ENCODE data around the gene TEX13D.

GRCh38 chrX:124378643-124379042, 46.2 kb downstream of the TEX13D start:
- no peak for TF ChIP-seq BHLHE40 (IDR thresholded peaks at IDR 0.05; ENCODE audit: borderline replicate concordance)
- no peak for TF ChIP-seq TARDBP (IDR thresholded peaks at IDR 0.05)
- no peak for TF ChIP-seq L3MBTL2 (conservative IDR thresholded peaks at IDR 0.05)
- no peak for TF ChIP-seq CTBP1 (IDR thresholded peaks at IDR 0.05; ENCODE audit: borderline replicate concordance)
- TF ChIP-seq PKNOX1 (IDR thresholded peaks at IDR 0.05) = no peak
- TF ChIP-seq LEF1 (IDR thresholded peaks at IDR 0.05; ENCODE audit: borderline replicate concordance) = no peak
- TF ChIP-seq ELF4 (IDR thresholded peaks at IDR 0.05) = no peak
- TF ChIP-seq SUZ12 (IDR thresholded peaks at IDR 0.05) = no peak
- no peak for TF ChIP-seq ZNF384 (IDR thresholded peaks at IDR 0.05)
- TF ChIP-seq HDGF (IDR thresholded peaks at IDR 0.05; ENCODE audit: borderline replicate concordance) = no peak
- no peak for TF ChIP-seq FOXA1 (IDR thresholded peaks at IDR 0.05)

All from HEK293T (cell line).